ENCODE measurements around the gene EFCAB6.

The EFCAB6 gene

DNA sequence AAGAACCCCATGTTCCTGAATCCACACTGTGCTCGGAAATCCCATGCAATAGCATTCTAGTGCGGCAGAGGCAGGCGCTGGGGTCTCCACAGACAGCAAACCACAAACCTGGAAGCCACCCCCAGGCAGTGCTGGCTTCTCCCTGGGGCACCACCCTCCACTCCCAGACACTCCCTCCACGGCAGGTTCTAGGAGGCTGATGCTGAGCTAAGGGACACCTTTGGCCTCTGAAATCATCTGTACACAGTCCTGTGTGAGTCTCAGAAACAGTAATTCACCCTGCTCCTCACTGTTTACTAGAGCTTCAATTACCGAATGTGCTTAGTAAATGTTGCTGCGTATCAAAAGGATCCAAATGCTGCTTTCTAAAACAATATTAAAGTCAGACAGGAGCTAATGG, 129.3 kb downstream of the EFCAB6 start:
- Histone ChIP-seq H4K20me1 (ENCODE audit: control insufficient read depth, insufficient read depth, low read depth, low read length) (no peaks in the 10 kb centered on the region), H3K9me3 (ENCODE audit: control insufficient read depth, insufficient read depth, low read length) (no peaks in the 10 kb centered on the region), H3F3A (ENCODE audit: control insufficient read depth, insufficient read depth) (no peaks in the 10 kb centered on the region), H3K27ac (ENCODE audit: low read depth, low read length) (no peak overlapping the region), H3K27me3 (ENCODE audit: control insufficient read depth, low read length) (no peaks in the 10 kb centered on the region), H3K4me2 (ENCODE audit: low read length) (no peak overlapping the region), H3K4me3 (ENCODE audit: low read length) (no peak overlapping the region), H3K36me3 (ENCODE audit: control insufficient read depth, low read length) (no peaks in the 10 kb centered on the region), H3K9me2 (replicated peaks; ENCODE audit: control insufficient read depth, low read length) (no peaks in the 10 kb centered on the region), H3K79me2 (ENCODE audit: control insufficient read depth, low read length) (no peaks in the 10 kb centered on the region), H3K4me1 (ENCODE audit: control insufficient read depth, low read length) (no peaks in the 10 kb centered on the region)
- TF ChIP-seq CTCF (IDR thresholded peaks at IDR 0.05; ENCODE audit: low read depth, low read length, poor library complexity, severe bottlenecking) (no peak), EZH2phosphoT487 (IDR thresholded peaks at IDR 0.05; ENCODE audit: borderline replicate concordance, low read length) (no peak)

DNA sequence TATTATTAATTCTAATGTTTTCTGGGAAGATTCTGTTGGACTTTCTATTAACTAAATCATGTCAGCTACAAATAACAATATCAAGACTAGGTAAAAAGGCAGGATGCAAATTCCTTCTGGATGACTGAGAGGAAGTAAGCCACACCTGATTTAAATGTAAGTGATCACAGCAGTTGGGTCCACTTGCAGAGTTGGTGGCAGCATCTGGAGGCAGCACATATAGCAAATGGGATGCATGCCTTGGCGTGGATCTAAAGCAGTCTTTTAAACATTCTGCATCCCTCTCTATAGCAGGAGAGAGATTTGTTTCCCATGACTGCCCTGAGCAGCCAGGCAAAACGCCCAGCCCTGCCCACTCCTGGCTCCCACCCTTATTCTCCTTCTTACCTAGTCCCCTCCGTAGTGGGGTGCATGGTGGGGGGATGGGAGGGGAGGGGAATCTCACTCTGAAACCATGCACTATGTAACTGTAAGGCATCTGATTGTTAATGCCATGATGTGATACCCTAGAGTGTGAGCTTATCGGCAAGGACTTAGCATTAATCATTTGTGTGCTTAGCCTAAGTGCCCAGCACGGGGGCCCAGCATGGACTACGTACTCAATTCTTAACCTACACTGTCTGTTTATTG, 130.3 kb downstream of the EFCAB6 start:
- Histone ChIP-seq H3K4me1 (ENCODE audit: control insufficient read depth, low read length) (no peaks in the 10 kb centered on the region), H3K36me3 (ENCODE audit: control insufficient read depth, low read length) (no peaks in the 10 kb centered on the region), H3K27ac (ENCODE audit: low read depth, low read length) (no peak overlapping the region), H3K9me2 (replicated peaks; ENCODE audit: control insufficient read depth, low read length) (no peaks in the 10 kb centered on the region), H3K79me2 (ENCODE audit: control insufficient read depth, low read length) (no peaks in the 10 kb centered on the region), H3K4me2 (ENCODE audit: low read length) (no peak overlapping the region), H3F3A (ENCODE audit: control insufficient read depth, insufficient read depth) (no peaks in the 10 kb centered on the region), H3K9me3 (ENCODE audit: control insufficient read depth, insufficient read depth, low read length) (no peaks in the 10 kb centered on the region), H4K20me1 (ENCODE audit: control insufficient read depth, insufficient read depth, low read depth, low read length) (no peaks in the 10 kb centered on the region), H3K4me3 (ENCODE audit: low read length) (no peak overlapping the region), H3K27me3 (ENCODE audit: control insufficient read depth, low read length) (no peaks in the 10 kb centered on the region)
- TF ChIP-seq CTCF (IDR thresholded peaks at IDR 0.05; ENCODE audit: low read depth, low read length, poor library complexity, severe bottlenecking) (no peak), EZH2phosphoT487 (IDR thresholded peaks at IDR 0.05; ENCODE audit: borderline replicate concordance, low read length) (no peak)

DNA sequence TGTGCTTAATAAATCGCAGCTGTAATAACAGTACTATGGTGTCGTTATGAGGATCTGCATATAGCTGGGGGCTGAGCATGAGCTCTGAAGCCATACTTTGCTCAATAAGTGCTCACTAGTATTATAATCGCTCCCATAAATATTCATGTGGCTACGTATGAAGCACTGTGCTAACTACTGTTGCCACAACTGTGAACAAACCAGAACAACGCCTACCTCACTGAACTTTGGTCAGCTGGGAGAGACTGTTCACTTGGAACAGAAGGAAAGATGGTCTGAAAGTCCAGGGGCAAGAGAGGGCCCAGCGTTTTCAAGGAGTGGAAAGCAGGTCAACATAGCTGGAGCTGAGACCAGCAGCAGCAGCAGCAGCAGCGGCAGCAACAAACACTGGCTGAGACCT, 141.6 kb downstream of the EFCAB6 start:
- H3K9me3 ChIP-seq (ENCODE audit: control insufficient read depth, insufficient read depth, low read length): no peaks in the 10 kb centered on the region
- no peaks in the 10 kb centered on the region for H3K79me2 ChIP-seq (ENCODE audit: control insufficient read depth, low read length)
- H3K4me2 ChIP-seq (ENCODE audit: low read length): no peak overlapping the region
- no peaks in the 10 kb centered on the region for H3K9me2 ChIP-seq (replicated peaks; ENCODE audit: control insufficient read depth, low read length)
- H3K36me3 ChIP-seq (ENCODE audit: control insufficient read depth, low read length): no peaks in the 10 kb centered on the region
- H3F3A ChIP-seq (ENCODE audit: control insufficient read depth, insufficient read depth): no peaks in the 10 kb centered on the region
- no peaks in the 10 kb centered on the region for H4K20me1 ChIP-seq (ENCODE audit: control insufficient read depth, insufficient read depth, low read depth, low read length)
- H3K4me3 ChIP-seq (ENCODE audit: low read length): no peak overlapping the region
- H3K27me3 ChIP-seq (ENCODE audit: control insufficient read depth, low read length): no peaks in the 10 kb centered on the region
- no peak for TF ChIP-seq EZH2phosphoT487 (IDR thresholded peaks at IDR 0.05; ENCODE audit: borderline replicate concordance, low read length)
- TF ChIP-seq CTCF (IDR thresholded peaks at IDR 0.05; ENCODE audit: low read depth, low read length, poor library complexity, severe bottlenecking): no peak
- H3K27ac ChIP-seq (ENCODE audit: low read depth, low read length): no peak overlapping the region
- no peaks in the 10 kb centered on the region for H3K4me1 ChIP-seq (ENCODE audit: control insufficient read depth, low read length)

All from DOHH2 (cell line).